Parathyroid adenoma (tissue), 2 donors: ENCODE results near the gene UBAP1L.

Source experiments
- H2AFZ ChIP-seq: fragments of 300-600 bp; sonication (generic); one replicate; pipeline ENCODE4 v1.7.0; 2017; ENCODE audit warnings: antibody characterized with exemption, mild to moderate bottlenecking
- H3K27ac ChIP-seq: fragments of 300-600 bp; sonication (generic); one replicate; pipeline ENCODE4 v1.7.0; 2017
- H3K27me3 ChIP-seq: fragments of 300-600 bp; sonication (generic); one replicate; pipeline ENCODE4 v1.7.0; 2017; ENCODE audit warnings: low read length; ENCODE audit not compliant: control insufficient read depth, insufficient read depth
- H3K36me3 ChIP-seq: fragments of 300-600 bp; sonication (generic); one replicate; pipeline ENCODE4 v1.7.0; 2017; ENCODE audit warnings: low read length; ENCODE audit not compliant: control insufficient read depth, insufficient read depth
- H3K4me1 ChIP-seq: fragments of 300-600 bp; sonication (generic); one replicate; pipeline ENCODE4 v1.7.0; 2017; ENCODE audit warnings: control low read depth
- H3K4me2 ChIP-seq: fragments of 300-600 bp; sonication (generic); one replicate; pipeline ENCODE4 v1.7.0; 2017; ENCODE audit warnings: low read length
- H3K4me3 ChIP-seq: fragments of 300-600 bp; sonication (generic); one replicate; pipeline ENCODE4 v1.7.0; 2017; ENCODE audit warnings: low read depth, low read length
- H3K79me2 ChIP-seq: fragments of 300-600 bp; sonication (generic); one replicate; pipeline ENCODE4 v1.7.0; 2017; ENCODE audit warnings: control low read depth
- H3K9ac ChIP-seq: fragments of 300-600 bp; sonication (generic); one replicate; pipeline ENCODE4 v1.7.0; 2017; ENCODE audit warnings: mild to moderate bottlenecking
- H3K9me3 ChIP-seq: fragments of 300-600 bp; sonication (generic); one replicate; pipeline ENCODE4 v1.7.0; 2017; ENCODE audit warnings: low read length; ENCODE audit not compliant: control insufficient read depth
- TF ChIP-seq, protein P1 (sequence below): fragments of 300-600 bp; sonication (generic); IDR thresholded peaks from one replicate; pipeline ENCODE4 v1.7.0; 2017; ENCODE audit warnings: antibody characterized with exemption, mild to moderate bottlenecking
- donor health status: primary hyperparathyroidism.

UBAP1L gene

DNA sequence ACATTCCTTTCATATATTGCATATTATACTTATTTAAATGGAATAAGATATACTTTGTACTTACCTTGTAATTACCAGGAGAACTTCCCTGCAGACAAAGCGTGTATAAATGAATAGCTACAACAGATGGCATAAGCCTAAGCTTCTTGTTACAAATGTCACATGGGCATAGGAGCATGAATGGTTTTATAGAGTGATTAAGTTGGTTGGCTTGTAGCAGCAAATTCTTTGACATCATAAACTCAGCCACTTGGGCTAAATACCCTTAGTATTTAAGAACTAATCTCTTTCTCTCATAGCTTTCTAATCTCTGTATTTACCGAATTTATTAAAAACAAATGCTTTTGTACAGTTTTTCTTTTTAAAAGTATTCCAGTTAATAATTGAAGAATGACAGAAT lies at the start of gene UBAP1L:
UBAP1L (minus strand) TSS at position 115 of the 400 bp plus-strand sequence. CDS start 8,985 bp downstream, outside the sequence.
- Histone ChIP-seq H3K9ac (no peak within 1 kb of the TSS), H3K79me2 (peaks cover 2% of the 10 kb centered on the region), H3K36me3 (no peaks in the 10 kb centered on the region), H3K27ac (no peak within 1 kb of the TSS), H3K4me1 (no peaks in the 10 kb centered on the region), H2AFZ (no peak within 1 kb of the TSS), H3K4me2 (no peak within 1 kb of the TSS), H3K4me3 (no peak within 1 kb of the TSS), H3K27me3 (no peaks in the 10 kb centered on the region), H3K9me3 (no peaks in the 10 kb centered on the region)
- TF ChIP-seq, protein P1, sequence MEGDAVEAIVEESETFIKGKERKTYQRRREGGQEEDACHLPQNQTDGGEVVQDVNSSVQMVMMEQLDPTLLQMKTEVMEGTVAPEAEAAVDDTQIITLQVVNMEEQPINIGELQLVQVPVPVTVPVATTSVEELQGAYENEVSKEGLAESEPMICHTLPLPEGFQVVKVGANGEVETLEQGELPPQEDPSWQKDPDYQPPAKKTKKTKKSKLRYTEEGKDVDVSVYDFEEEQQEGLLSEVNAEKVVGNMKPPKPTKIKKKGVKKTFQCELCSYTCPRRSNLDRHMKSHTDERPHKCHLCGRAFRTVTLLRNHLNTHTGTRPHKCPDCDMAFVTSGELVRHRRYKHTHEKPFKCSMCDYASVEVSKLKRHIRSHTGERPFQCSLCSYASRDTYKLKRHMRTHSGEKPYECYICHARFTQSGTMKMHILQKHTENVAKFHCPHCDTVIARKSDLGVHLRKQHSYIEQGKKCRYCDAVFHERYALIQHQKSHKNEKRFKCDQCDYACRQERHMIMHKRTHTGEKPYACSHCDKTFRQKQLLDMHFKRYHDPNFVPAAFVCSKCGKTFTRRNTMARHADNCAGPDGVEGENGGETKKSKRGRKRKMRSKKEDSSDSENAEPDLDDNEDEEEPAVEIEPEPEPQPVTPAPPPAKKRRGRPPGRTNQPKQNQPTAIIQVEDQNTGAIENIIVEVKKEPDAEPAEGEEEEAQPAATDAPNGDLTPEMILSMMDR: no peak

DNA sequence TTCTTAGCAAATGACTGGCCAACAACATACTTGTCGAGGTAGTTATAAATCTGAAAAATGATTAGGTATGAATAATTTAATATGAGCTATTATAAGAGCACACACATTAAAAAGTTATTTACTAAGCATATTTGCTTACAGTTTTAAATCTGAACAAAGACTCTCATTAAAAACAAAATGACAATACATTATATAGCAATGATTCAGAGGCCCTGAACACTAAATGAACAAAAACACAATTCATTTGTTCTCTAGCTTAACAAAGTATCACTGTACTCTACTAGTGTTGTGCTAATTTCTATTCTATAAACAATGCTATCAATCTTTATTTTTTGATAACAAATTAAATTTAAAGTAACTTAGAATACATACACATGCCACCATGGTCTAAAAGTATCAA lies 49.1 kb upstream of the UBAP1L start:
- Histone ChIP-seq H3K4me2 (no peak overlapping the region), H3K4me1 (no peaks in the 10 kb centered on the region), H3K27ac (no peak overlapping the region), H3K4me3 (no peak overlapping the region), H3K36me3 (no peaks in the 10 kb centered on the region), H2AFZ (no peak overlapping the region), H3K9me3 (no peaks in the 10 kb centered on the region), H3K27me3 (no peaks in the 10 kb centered on the region), H3K9ac (no peak overlapping the region), H3K79me2 (peaks cover 2% of the 10 kb centered on the region)
- TF ChIP-seq, protein P1: no peak

DNA sequence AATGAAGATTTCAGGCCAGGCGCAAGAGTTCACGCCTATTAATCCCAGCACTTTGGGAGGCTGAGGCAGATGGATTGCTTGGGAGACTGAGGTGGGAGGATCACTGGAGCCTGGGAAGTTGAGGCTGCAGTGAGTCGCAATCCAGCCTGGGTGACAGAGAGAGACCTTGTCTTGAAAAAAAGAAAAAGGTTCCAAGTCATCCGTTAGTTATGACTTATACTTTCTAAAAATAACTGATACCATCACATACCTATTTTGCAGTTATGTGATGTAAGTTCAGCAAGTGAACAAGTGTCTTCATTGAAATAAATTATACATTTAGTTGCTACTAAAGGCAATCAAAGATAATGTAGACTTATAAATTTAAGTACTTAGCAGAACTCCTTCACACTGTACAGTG lies 48.0 kb upstream of the UBAP1L start:
- no peak overlapping the region for H3K4me3 ChIP-seq

DNA sequence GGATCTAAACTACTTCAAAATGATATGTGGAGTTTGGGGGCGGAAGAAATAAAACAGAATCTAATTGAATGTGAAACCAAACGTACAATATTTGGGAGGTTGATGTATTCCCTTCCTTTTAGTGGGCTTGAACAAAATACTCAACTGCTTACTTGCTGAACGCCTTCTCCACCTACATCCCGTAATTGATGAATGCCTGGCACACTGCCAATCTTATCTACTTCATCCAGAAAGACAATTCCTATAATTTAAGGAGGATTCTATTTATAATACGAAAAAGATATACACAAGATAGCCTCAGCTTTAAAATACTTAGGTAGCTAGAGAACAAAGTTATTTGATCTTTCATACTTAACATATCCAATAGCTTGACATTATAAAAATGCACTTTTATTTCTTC lies 41.7 kb upstream of the UBAP1L start:
- Histone ChIP-seq H3K4me3 (no peak overlapping the region), H3K4me2 (no peak overlapping the region), H3K4me1 (no peaks in the 10 kb centered on the region), H3K9me3 (no peaks in the 10 kb centered on the region), H3K27ac (no peak overlapping the region), H3K27me3 (no peaks in the 10 kb centered on the region), H3K79me2 (no peaks in the 10 kb centered on the region), H3K36me3 (no peaks in the 10 kb centered on the region), H2AFZ (no peak overlapping the region), H3K9ac (no peak overlapping the region)
- TF ChIP-seq, protein P1: no peak

More for the DNA sequence above, 48.0 kb upstream of the UBAP1L start:
- Histone ChIP-seq H3K4me1 (no peaks in the 10 kb centered on the region), H3K27me3 (no peaks in the 10 kb centered on the region), H3K4me2 (no peak overlapping the region), H2AFZ (no peak overlapping the region), H3K79me2 (peaks cover 2% of the 10 kb centered on the region), H3K36me3 (no peaks in the 10 kb centered on the region), H3K9me3 (no peaks in the 10 kb centered on the region), H3K9ac (no peak overlapping the region), H3K27ac (no peak overlapping the region)
- TF ChIP-seq, protein P1: no peak

DNA sequence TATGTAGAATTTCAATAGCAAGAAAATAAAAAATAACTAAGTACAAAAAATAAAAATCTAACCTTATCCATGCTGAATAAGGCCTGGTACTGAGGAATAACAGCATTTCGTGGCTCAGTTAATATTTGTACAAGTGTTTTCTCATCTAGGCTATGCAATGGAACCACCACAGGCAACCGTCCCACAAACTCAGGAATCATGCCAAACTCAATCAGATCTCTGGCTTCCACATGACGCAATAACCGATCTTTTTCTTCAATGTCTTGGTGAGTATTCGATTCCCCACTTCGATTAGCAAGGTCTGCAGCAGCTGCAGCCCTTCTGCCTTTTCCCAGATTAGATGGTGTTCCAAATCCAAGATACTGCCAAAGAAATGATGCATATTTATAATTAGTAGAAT lies 39.7 kb upstream of the UBAP1L start:
- Histone ChIP-seq H3K27me3 (no peaks in the 10 kb centered on the region), H3K4me3 (no peak overlapping the region), H3K9me3 (no peaks in the 10 kb centered on the region), H2AFZ (no peak overlapping the region), H3K79me2 (no peaks in the 10 kb centered on the region), H3K4me1 (no peaks in the 10 kb centered on the region), H3K4me2 (no peak overlapping the region), H3K36me3 (no peaks in the 10 kb centered on the region), H3K9ac (no peak overlapping the region), H3K27ac (no peak overlapping the region)
- TF ChIP-seq, protein P1: no peak
